ENCODE results near the gene SLFN11.

DNA sequence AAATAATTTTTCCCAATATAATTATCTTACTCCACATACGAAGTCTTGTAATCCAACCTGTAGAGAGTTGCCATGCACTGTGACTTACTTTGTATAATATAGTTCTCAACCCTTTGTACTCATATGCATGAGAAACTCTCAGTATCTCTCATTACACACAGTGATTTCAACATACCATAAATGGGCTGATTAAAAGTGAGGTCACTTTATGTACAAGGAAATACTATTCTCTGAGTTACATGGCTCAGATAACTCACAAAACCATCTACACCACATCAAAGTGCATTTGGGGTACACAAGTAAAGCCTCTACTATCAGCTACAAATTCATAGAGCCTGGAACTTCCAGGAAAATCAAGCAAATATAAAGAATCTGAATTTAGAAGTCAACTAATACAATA, 30.9 kb upstream of the SLFN11 start:
- TF ChIP-seq, protein P1, sequence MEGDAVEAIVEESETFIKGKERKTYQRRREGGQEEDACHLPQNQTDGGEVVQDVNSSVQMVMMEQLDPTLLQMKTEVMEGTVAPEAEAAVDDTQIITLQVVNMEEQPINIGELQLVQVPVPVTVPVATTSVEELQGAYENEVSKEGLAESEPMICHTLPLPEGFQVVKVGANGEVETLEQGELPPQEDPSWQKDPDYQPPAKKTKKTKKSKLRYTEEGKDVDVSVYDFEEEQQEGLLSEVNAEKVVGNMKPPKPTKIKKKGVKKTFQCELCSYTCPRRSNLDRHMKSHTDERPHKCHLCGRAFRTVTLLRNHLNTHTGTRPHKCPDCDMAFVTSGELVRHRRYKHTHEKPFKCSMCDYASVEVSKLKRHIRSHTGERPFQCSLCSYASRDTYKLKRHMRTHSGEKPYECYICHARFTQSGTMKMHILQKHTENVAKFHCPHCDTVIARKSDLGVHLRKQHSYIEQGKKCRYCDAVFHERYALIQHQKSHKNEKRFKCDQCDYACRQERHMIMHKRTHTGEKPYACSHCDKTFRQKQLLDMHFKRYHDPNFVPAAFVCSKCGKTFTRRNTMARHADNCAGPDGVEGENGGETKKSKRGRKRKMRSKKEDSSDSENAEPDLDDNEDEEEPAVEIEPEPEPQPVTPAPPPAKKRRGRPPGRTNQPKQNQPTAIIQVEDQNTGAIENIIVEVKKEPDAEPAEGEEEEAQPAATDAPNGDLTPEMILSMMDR (IDR thresholded peaks at IDR 0.05), result no peak
- TF ChIP-seq POLR2A (IDR thresholded peaks at IDR 0.05), result no peak
